GM12878 (cell line): ENCODE measurements around the gene ATP13A1. TPM values are rescaled to one million over a fixed set of nuclear protein-coding genes. Genes with fewer than 3 reads are reported as not detected.
A peak's percentile ranks its signal among the peaks of the same experiment; 100 is the strongest.

Source experiments
- BCL11A ChIP-seq: IDR thresholded peaks from 2 replicates; pipeline ENCODE4 v1.6.1; 2011; ENCODE audit warnings: low read depth, low read length
- BHLHE40 ChIP-seq, 2 experiments: fragments of 450-650 bp in 1 of 2; IDR thresholded peaks; 2 replicates each; pipeline ENCODE4 v1.6.1; 2011 to 2017; ENCODE audit warnings: low read depth in 2 of 2, borderline replicate concordance in 1 of 2, improper control_type of control experiment in 1 of 2, low read length in 1 of 2, mild to moderate bottlenecking in 1 of 2
- FOXK2 ChIP-seq: fragments of 450-650 bp; IDR thresholded peaks from 2 replicates; pipeline ENCODE4 v1.6.1; 2017; ENCODE audit warnings: mild to moderate bottlenecking, moderate library complexity
- FOXM1 ChIP-seq: IDR thresholded peaks from 2 replicates; pipeline ENCODE4 v1.6.1; 2012; ENCODE audit warnings: low read depth, mild to moderate bottlenecking, inconsistent platforms, low read length, moderate library complexity
- IKZF1 ChIP-seq: fragments of 450-650 bp; conservative IDR thresholded peaks from 2 replicates; pipeline ENCODE4 v1.6.1; 2017; ENCODE audit warnings: antibody characterized with exemption, mild to moderate bottlenecking
- KDM1A ChIP-seq: fragments of 200-600 bp; sonication (generic); IDR thresholded peaks from 2 replicates; pipeline ENCODE4 v1.6.1; 2016; ENCODE audit warnings: borderline replicate concordance
- NFIC ChIP-seq: IDR thresholded peaks from 2 replicates; pipeline ENCODE4 v1.6.1; 2012; ENCODE audit warnings: low read depth, mild to moderate bottlenecking, inconsistent platforms, low read length, moderate library complexity
- POLR2AphosphoS5 ChIP-seq: IDR thresholded peaks from 2 replicates; pipeline ENCODE4 v1.6.1; 2011; ENCODE audit warnings: mild to moderate bottlenecking, low read length, inconsistent platforms
- RAD21 ChIP-seq: IDR thresholded peaks from 2 replicates; pipeline ENCODE4 v1.6.1; 2011; ENCODE audit warnings: mild to moderate bottlenecking, low read depth, low read length, moderate library complexity; ENCODE audit not compliant: insufficient read depth
- SIX5 ChIP-seq: IDR thresholded peaks from 2 replicates; pipeline ENCODE4 v1.6.1; 2011; ENCODE audit warnings: mild to moderate bottlenecking, low read depth, low read length, moderate library complexity; ENCODE audit not compliant: severe bottlenecking
- STAT1 ChIP-seq: fragments of 450-650 bp; conservative IDR thresholded peaks from 2 replicates; pipeline ENCODE4 v1.6.1; 2014; ENCODE audit warnings: antibody characterized with exemption, mild to moderate bottlenecking
- SUZ12 ChIP-seq: fragments of 200-600 bp; sonication (generic); IDR thresholded peaks from one replicate; pipeline ENCODE4 v1.6.1; 2018; ENCODE audit warnings: antibody characterized with exemption, mild to moderate bottlenecking; ENCODE audit not compliant: unreplicated experiment
- WRNIP1 ChIP-seq: IDR thresholded peaks from 2 replicates; pipeline ENCODE4 v1.6.1; 2011; ENCODE audit warnings: low read depth, low read length, improper control_type of control experiment, borderline replicate concordance
- ZSCAN29 ChIP-seq: fragments of 450-650 bp; IDR thresholded peaks from 2 replicates; pipeline ENCODE4 v1.6.1; 2017; ENCODE audit warnings: mild to moderate bottlenecking, moderate library complexity
- polyA plus RNA-seq, 11 experiments: library from polyadenylated mRNA; depleted of rRNA in 4 of 11; unstranded in 6 of 11; stranded (reverse) in 5 of 11; fragments of >200 nt; fragmentation: Nextera tagmentation in 4 of 11; fragmentation: Illumina TruSeq in 1 of 11; extraction: Ambion mirVana in 4 of 11; extraction: Trizol in 1 of 11; gene quantifications; 1 replicate in 1 of 11; 2 replicates in 10 of 11; pipeline versions ENCODE4 v1.2.1 to v1.2.3, GENCODE V29; 2011 to 2016; ENCODE audit warnings: inconsistent platforms in 2 of 11, missing spikeins in 2 of 11, low read depth in 1 of 11
- total RNA-seq, 4 experiments: library from RNA; depleted of rRNA in 3 of 4; stranded (reverse); fragments of >200 nt in 3 of 4; fragmentation: Illumina TruSeq in 1 of 4; extraction: Trizol in 1 of 4; gene quantifications; 2 replicates each; pipeline versions ENCODE4 v1.2.1 to v1.2.3, GENCODE V29; 2013 to 2021
- TF ChIP-seq, protein P1 (sequence below): fragments of 450-650 bp; IDR thresholded peaks from 2 replicates; pipeline ENCODE4 v1.6.1; 2017; ENCODE audit warnings: mild to moderate bottlenecking, moderate library complexity
- TF ChIP-seq, protein P2 (sequence below): IDR thresholded peaks from 2 replicates; pipeline ENCODE4 v1.6.1; 2012; ENCODE audit warnings: improper control_type of control experiment, low read depth, low read length; ENCODE audit not compliant: insufficient replicate concordance
- TF ChIP-seq, protein P3 (sequence below): IDR thresholded peaks from 2 replicates; pipeline ENCODE4 v1.6.1; 2012; ENCODE audit warnings: low read depth, low read length, improper control_type of control experiment
- TF ChIP-seq, protein P4 (sequence below): IDR thresholded peaks from 2 replicates; pipeline ENCODE4 v1.6.1; 2012; ENCODE audit warnings: low read length, inconsistent platforms

The ATP13A1 gene
- total and polyA plus RNA-seq, 10 of the 15 experiments (the other 5 are each of a cell fraction or from before 2014, with no cell fraction given), result 0.37 to 91.0 (median 29.8) TPM

DNA sequence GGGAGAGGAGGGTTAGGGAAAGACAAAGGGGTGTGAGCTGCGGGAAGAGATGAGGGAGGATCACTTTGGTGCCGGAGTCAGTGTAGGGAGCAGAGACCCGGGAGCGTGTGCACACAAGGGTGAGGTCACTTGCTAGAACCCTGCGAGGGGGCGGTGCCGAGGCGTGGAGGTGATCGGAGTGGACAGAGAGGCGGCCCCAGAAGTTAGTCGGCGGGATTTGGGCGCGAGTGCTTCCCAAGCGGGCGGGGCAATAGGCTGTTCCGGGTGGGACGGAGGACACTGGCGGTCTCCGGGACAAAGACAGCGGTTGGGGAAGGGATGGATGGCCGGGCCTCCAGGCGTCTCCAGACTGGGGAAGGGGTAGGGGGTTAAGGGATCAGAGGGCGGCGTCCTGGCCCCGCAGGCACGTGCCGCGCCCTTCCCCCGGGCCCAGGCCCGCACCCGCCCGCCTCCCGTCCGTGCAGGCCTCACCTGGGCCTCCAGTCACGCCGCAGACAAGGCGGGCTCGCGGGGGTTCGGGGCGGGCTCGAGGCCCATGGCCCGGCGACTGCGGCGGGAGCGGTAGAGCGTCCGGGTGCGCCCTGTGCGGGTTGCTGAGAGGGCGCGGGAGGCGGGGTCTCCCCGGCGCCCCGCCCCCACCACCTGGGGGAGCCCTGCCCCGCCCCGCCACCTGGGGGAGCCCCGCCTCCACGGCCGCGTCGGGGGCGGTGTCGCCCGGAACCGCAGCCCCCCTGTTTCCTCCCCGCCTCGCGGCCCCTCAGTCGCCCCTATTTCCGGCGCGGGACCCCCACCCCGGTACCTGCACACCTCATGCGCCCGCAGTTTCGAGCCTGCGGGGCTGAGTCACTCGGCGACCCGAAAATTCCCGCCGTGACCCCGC is 35.6 kb downstream of the ATP13A1 start, which contains the start of gene LPAR2 (continued):
- TF ChIP-seq STAT1, result no peak
- no peak for TF ChIP-seq BCL11A
- no peak for TF ChIP-seq FOXK2
- TF ChIP-seq WRNIP1, result no peak
- TF ChIP-seq, protein P1, sequence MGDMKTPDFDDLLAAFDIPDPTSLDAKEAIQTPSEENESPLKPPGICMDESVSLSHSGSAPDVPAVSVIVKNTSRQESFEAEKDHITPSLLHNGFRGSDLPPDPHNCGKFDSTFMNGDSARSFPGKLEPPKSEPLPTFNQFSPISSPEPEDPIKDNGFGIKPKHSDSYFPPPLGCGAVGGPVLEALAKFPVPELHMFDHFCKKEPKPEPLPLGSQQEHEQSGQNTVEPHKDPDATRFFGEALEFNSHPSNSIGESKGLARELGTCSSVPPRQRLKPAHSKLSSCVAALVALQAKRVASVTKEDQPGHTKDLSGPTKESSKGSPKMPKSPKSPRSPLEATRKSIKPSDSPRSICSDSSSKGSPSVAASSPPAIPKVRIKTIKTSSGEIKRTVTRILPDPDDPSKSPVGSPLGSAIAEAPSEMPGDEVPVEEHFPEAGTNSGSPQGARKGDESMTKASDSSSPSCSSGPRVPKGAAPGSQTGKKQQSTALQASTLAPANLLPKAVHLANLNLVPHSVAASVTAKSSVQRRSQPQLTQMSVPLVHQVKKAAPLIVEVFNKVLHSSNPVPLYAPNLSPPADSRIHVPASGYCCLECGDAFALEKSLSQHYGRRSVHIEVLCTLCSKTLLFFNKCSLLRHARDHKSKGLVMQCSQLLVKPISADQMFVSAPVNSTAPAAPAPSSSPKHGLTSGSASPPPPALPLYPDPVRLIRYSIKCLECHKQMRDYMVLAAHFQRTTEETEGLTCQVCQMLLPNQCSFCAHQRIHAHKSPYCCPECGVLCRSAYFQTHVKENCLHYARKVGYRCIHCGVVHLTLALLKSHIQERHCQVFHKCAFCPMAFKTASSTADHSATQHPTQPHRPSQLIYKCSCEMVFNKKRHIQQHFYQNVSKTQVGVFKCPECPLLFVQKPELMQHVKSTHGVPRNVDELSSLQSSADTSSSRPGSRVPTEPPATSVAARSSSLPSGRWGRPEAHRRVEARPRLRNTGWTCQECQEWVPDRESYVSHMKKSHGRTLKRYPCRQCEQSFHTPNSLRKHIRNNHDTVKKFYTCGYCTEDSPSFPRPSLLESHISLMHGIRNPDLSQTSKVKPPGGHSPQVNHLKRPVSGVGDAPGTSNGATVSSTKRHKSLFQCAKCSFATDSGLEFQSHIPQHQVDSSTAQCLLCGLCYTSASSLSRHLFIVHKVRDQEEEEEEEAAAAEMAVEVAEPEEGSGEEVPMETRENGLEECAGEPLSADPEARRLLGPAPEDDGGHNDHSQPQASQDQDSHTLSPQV, result no peak
- TF ChIP-seq, protein P2, sequence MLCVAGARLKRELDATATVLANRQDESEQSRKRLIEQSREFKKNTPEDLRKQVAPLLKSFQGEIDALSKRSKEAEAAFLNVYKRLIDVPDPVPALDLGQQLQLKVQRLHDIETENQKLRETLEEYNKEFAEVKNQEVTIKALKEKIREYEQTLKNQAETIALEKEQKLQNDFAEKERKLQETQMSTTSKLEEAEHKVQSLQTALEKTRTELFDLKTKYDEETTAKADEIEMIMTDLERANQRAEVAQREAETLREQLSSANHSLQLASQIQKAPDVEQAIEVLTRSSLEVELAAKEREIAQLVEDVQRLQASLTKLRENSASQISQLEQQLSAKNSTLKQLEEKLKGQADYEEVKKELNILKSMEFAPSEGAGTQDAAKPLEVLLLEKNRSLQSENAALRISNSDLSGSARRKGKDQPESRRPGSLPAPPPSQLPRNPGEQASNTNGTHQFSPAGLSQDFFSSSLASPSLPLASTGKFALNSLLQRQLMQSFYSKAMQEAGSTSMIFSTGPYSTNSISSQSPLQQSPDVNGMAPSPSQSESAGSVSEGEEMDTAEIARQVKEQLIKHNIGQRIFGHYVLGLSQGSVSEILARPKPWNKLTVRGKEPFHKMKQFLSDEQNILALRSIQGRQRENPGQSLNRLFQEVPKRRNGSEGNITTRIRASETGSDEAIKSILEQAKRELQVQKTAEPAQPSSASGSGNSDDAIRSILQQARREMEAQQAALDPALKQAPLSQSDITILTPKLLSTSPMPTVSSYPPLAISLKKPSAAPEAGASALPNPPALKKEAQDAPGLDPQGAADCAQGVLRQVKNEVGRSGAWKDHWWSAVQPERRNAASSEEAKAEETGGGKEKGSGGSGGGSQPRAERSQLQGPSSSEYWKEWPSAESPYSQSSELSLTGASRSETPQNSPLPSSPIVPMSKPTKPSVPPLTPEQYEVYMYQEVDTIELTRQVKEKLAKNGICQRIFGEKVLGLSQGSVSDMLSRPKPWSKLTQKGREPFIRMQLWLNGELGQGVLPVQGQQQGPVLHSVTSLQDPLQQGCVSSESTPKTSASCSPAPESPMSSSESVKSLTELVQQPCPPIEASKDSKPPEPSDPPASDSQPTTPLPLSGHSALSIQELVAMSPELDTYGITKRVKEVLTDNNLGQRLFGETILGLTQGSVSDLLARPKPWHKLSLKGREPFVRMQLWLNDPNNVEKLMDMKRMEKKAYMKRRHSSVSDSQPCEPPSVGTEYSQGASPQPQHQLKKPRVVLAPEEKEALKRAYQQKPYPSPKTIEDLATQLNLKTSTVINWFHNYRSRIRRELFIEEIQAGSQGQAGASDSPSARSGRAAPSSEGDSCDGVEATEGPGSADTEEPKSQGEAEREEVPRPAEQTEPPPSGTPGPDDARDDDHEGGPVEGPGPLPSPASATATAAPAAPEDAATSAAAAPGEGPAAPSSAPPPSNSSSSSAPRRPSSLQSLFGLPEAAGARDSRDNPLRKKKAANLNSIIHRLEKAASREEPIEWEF, result no peak
- no peak for TF ChIP-seq POLR2AphosphoS5
- no peak for TF ChIP-seq FOXM1
- TF ChIP-seq NFIC, result no peak
- TF ChIP-seq, protein P3, sequence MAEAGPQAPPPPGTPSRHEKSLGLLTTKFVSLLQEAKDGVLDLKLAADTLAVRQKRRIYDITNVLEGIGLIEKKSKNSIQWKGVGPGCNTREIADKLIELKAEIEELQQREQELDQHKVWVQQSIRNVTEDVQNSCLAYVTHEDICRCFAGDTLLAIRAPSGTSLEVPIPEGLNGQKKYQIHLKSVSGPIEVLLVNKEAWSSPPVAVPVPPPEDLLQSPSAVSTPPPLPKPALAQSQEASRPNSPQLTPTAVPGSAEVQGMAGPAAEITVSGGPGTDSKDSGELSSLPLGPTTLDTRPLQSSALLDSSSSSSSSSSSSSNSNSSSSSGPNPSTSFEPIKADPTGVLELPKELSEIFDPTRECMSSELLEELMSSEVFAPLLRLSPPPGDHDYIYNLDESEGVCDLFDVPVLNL, result no peak
- peak; percentile 66 for TF ChIP-seq IKZF1
- peak; percentile 93 to 99 for TF ChIP-seq BHLHE40 (IDR thresholded peaks at IDR 0.05; ENCODE audit: borderline replicate concordance in 1 of 2, low read depth in 2 of 2, low read length in 1 of 2)
- TF ChIP-seq KDM1A, result no peak
- no peak for TF ChIP-seq SUZ12
- TF ChIP-seq ZSCAN29, result no peak
- TF ChIP-seq SIX5, result no peak
- TF ChIP-seq, protein P4, sequence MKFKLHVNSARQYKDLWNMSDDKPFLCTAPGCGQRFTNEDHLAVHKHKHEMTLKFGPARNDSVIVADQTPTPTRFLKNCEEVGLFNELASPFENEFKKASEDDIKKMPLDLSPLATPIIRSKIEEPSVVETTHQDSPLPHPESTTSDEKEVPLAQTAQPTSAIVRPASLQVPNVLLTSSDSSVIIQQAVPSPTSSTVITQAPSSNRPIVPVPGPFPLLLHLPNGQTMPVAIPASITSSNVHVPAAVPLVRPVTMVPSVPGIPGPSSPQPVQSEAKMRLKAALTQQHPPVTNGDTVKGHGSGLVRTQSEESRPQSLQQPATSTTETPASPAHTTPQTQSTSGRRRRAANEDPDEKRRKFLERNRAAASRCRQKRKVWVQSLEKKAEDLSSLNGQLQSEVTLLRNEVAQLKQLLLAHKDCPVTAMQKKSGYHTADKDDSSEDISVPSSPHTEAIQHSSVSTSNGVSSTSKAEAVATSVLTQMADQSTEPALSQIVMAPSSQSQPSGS, result no peak
- TF ChIP-seq RAD21, result no peak
